Measurements from ENCODE around the gene PRDX1.

The PRDX1 gene

GRCh38 chr1:45521413-45522323, at the start of gene PRDX1:
Gene PRDX1, minus strand, starts transcription at chr1:45521884. Its CDS starts 2,841 bp downstream, at chr1:45519043.
- peak; percentile 86 for DNase-seq (ENCODE audit: low read depth)

DNA sequence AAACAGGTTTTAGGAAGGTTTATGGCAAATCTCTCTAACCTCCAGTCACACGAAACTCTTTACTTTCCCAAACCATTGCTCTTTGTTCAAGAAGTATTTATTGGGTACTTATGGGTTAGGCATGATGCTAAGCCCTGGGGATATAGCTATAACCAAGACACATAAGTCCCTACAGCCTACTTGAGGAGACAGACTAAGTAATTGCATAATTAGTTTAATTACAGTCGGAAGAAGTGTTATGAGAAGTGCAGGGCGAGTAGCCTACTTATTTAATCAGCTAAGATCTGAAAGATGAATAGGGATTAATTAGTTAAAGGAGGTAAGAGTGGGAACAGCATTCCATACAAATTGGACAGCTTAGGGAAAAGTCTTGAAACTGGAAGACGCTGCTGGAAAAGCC, 48.9 kb upstream of the PRDX1 start:
- DNase-seq (ENCODE audit: low read depth), result no peak

DNA sequence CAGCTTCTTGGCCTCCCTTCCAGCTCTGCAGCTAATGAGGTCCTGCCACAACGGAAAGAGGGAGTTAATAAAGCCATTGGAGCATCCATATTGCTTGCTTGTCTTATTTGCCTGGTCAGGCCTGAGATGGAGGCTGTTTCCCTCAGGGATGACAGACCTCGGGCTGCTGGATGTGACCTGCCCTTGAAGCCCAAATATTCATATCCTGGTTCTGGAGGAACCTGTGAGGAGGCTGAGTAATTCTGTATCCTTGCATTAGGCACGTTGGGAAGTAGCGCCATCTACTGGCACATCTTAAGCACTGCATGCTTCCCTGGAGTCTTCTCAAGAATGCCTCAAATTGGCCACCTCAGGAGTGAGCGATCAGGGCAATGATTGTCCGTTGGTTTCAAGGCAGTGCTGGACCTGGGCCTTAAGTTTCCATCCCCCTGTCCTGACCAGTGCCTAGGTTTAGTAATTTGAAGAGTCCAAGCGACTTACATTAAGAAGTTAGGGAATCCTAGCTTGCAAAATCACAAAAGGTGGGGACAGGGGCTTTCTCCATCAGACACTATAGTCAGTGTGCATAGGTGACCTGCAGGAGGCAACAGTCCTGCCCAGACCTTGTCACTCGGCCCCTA, 48.4 kb upstream of the PRDX1 start:
- DNase-seq (ENCODE audit: low read depth), result peak; percentile 46

- DNase-seq (ENCODE audit: low read depth), result no peak
These were observed 47.9 kb upstream of the PRDX1 start for GRCh38 chr1:45569571-45569961.

GRCh38 chr1:45568421-45568820, 46.7 kb upstream of the PRDX1 start:
- no peak for DNase-seq (ENCODE audit: low read depth)

DNA sequence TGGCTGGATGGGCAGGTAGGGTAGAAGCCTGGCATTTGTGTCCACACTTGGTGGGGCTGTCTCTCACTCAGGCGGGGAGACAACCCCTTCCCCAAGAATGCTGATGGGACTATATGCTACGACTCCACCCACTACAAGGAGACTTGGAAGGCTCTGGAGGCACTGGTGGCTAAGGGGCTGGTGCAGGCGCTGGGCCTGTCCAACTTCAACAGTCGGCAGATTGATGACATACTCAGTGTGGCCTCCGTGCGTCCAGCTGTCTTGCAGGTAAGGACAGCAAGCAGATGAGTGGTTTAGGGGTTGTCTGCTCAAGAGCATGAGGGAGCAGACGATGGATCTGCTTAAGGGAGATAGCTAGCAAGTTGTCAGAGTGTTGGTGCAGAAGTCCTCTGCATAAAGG, 46.2 kb upstream of the PRDX1 start:
- no peak for DNase-seq (ENCODE audit: low read depth)

DNA sequence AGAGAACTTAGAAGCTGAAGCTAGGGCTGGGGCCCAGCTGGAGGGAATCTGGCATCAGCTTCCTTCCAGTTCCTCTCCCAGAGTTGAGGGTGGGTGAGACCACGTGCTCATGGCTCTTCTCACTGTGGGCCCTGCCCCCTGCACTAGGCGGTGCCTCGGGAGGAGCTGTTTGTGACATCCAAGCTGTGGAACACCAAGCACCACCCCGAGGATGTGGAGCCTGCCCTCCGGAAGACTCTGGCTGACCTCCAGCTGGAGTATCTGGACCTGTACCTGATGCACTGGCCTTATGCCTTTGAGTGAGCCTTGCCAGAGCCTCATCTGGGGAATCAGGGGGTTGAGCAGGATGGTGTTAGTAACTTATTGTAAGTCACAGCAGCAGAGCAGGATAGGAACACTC, 45.0 kb upstream of the PRDX1 start:
- DNase-seq (ENCODE audit: low read depth), result no peak

GRCh38 chr1:45563843-45564242, 42.2 kb upstream of the PRDX1 start:
- no peak for DNase-seq (ENCODE audit: low read depth)

- DNase-seq (ENCODE audit: low read depth), result no peak
These were observed 35.8 kb upstream of the PRDX1 start for GRCh38 chr1:45557422-45557944.

DNA sequence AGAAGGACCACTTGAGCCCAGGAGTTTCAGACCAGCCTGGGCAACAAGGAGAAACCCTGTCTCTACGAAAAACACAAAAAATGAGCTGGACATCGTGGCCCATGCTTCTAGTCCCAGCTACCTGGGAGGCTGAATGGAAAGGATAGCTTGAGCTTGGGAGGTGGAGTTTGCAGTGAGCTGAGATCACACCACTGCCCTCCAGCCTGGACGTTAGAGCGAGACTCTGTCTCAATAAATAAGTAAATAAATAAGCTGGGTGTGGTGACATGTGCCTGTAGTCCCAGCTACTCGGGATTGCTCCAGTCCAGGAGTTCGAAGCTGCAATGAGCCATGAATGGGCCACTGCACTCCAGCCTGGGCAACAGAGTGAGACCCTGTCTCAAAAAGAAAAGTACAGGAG, 32.5 kb upstream of the PRDX1 start:
- DNase-seq (ENCODE audit: low read depth), result no peak

DNA sequence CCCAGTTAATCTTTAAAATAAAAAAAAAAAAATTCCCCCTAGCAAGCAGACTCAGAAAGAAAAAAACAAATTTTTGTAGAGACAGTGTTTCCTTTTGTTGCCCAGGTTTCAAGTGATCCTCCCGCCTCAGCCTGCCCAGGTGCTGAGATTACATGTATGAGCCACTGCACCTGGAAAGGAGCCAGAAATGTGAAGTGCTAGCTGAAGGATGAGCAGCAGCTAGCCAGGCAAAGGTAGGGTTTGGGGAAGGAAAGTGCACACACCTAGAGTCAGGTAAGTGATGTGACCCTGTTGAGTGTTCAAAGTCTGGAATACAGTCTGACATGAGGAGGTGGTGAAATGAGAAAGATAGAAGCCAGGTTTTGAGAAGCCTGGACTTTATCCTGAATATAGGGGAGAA, 30.6 kb upstream of the PRDX1 start:
- DNase-seq (ENCODE audit: low read depth), result no peak

DNA sequence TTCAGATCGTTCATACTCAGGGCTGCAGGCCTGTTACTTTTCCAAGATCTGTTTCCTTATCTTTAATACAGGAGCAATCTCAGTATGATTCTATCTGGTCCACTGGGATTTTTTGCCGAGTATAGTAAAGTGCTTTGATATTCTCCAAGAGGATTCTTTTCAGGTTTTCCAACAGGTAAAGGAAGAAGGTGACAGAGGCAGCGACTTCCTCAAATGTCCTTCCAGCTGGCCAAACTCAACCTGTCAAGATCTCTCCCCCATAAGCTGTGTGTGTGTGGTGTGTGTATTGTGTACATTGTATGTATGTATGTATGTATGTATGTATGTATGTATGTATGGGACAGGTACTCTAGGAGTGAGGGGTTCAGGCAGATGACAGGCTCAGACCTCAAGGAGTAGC, 30.0 kb upstream of the PRDX1 start:
- no peak for DNase-seq (ENCODE audit: low read depth)

- DNase-seq (ENCODE audit: low read depth), result peak; percentile 63
These were observed 29.0 kb upstream of the PRDX1 start, which contains the start of gene AKR1A1 for GRCh38 chr1:45550401-45551351. Gene AKR1A1, plus strand, starts transcription at chr1:45550826. Its CDS starts 10,969 bp downstream, at chr1:45561795.

DNA sequence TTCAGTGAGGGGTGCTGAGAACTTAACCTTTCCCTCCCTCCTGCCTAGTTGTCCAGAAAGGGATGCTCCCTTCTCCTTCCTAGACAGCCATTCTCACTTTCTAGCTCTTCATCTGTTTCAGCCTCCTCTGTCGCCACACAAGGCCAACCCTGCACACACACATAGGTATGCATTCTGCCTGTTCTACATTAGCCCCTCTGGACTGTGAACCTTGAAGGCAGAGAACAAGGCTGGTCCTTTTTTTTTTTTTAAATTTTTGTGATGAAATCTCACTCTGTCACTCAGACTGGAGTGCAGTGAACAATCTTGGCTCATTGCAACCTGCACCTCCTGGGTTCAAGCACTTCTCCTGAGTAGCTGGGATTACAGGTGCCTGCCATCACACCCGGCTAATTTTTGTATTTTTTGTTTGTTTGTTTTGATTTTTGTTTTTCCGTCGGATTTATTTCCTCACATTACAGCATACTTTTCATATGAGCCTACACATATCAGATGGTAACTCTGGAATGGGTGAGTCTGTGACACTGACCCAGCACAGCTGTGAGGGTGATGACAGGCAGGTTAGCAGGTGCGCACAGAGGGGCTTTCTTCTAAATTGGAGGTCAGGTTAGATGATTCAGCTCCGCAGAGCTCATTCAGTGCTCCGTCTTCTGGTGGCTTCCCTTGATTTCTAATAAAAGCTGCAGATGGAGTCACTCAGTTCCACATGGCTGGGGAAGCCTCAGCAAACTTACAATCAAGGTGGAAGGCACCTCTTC, 24.0 kb upstream of the PRDX1 start:
- DNase-seq (ENCODE audit: low read depth), result no peak

DNA sequence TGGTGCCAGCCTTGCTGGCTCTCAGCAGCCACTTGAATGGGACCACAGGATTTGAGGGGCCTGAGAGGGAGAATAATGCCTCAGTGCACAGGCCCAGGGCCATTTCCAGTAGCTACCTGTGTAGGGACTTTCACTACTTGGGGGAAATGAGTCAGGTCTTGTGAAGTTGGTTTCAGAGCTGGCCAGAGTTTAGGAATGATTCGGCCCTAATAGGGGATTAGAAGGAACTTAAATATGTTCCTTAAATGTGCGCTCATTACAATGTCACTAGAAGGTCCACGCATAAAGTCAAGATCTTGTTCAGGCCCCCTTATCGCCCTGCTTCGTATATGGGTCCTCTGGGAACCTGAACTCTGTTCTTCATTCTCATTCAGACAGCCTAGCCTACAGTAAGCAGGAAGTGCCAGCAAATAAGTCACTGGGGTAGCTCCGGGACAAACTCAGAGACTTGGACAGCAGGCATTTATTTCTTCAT, 23.4 kb upstream of the PRDX1 start:
- no peak for DNase-seq (ENCODE audit: low read depth)

DNA sequence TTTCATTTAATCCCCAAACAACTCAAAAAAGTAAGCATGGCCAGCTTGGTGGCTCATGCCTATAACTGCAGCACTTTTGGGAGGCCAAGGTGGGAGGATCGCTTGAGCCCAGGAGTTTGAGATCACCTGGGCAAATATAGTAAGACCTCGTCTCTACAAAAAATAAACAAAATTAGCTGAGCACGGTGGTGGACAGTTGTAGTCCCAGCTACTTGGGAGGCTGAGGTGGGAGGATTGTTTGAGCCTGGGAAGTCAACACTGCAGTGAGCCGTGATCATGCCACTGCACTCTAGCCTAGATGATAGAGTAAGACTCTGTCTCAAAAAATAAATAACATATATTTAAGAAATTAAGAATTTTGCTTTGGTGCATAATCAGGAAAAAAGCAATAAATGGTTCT, 22.8 kb upstream of the PRDX1 start:
- DNase-seq (ENCODE audit: low read depth), result no peak

DNA sequence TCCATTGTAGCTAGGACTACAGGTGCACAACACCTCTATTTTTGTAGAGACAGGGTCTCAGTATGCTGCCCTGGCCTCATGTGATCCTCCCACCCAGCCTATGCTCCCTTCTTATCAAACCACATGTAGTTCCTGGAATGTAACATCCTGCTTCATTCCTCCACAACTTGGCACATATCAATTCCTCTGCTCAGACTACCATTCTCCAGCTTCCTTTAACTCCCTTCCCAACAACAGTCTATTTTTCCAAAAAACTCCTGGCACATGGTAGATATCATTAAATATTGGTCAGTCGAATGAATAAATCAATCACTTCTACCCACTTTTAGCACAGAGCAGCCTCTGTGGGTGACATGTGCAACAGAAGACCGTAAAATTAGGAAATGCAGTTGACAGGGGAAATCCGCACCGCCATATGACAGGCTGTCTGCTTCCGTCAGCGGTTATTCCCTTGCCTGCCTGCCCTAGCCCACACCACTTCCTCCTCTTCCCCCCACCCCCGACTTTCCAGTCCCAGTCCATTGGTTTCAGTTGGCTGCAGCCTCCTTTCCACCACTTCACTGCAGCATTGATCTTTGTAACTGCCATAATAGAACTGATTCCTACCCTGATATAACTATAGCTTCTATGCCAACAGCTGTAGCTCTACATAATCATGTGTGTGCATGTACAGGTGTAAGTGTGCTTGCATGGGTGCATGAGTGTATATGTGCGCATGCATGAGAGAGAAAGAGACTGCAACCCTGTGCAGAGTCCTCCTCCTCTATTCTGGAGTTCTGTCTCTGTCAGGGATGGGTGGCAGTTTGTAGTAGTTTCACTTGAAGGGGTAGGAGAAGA, 22.1 kb upstream of the PRDX1 start:
- no peak for DNase-seq (ENCODE audit: low read depth)

DNA sequence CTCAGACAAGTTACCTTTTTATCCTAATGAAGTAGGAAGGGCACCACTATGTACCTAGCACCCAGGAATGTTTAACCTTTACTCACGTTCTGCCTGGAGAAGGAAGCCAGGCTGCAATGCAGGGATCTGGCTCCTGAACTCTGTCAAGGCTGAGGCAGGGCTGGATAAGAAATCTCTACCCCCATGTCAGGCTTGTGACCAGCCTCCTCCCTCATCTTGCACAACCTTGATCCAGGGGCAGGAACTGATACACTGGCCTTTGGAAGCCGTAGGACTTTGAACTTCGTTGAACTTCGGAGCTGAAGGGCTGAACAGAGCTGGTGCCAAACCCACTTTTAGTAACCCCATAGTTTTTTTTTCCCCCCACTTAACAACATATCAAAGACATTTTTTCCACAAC, 20.9 kb upstream of the PRDX1 start:
- DNase-seq (ENCODE audit: low read depth), result no peak

GRCh38 chr1:45541193-45541592, 19.5 kb upstream of the PRDX1 start:
- no peak for DNase-seq (ENCODE audit: low read depth)

- DNase-seq (ENCODE audit: low read depth), result no peak
These were observed 15.2 kb upstream of the PRDX1 start for GRCh38 chr1:45536886-45537285.
